ENCODE results near the gene C1orf21.

Gene C1orf21

GRCh38 chr1:184464757-184465156 lies 77.9 kb downstream of the C1orf21 start:
- no peaks in the 10 kb centered on the region for H3K4me1 Mint-ChIP-seq
- no peak overlapping the region for H3K27ac Mint-ChIP-seq
- peaks cover 3% of the 10 kb centered on the region for H3K27me3 Mint-ChIP-seq
- CTCF ChIA-PET, result no interaction called here
- H3K4me3 Mint-ChIP-seq, result no peak overlapping the region
- no peaks in the 10 kb centered on the region for H3K36me3 Mint-ChIP-seq
- H3K9me3 Mint-ChIP-seq, result no peaks in the 10 kb centered on the region
- no peak for DNase-seq

GRCh38 chr1:184465489-184466146 lies 78.8 kb downstream of the C1orf21 start:
- Mint-ChIP-seq H3K4me3 (no peak overlapping the region), H3K27me3 (peaks cover 6% of the 10 kb centered on the region), H3K4me1 (no peaks in the 10 kb centered on the region), H3K27ac (no peak overlapping the region), H3K9me3 (no peaks in the 10 kb centered on the region), H3K36me3 (no peaks in the 10 kb centered on the region)
- DNase-seq, result no peak
- CTCF ChIA-PET, result no interaction called here

- Mint-ChIP-seq H3K4me1 (no peaks in the 10 kb centered on the region), H3K9me3 (no peaks in the 10 kb centered on the region), H3K27ac (no peak overlapping the region), H3K4me3 (no peak overlapping the region), H3K27me3 (peaks cover 7% of the 10 kb centered on the region), H3K36me3 (no peaks in the 10 kb centered on the region)
- DNase-seq, result no peak
- CTCF ChIA-PET, result no interaction called here
Observed at GRCh38 chr1:184467295-184467694, 80.5 kb downstream of the C1orf21 start.

- H3K4me1 Mint-ChIP-seq, result no peaks in the 10 kb centered on the region
- H3K27me3 Mint-ChIP-seq, result peaks cover 12% of the 10 kb centered on the region
- peaks cover 2% of the 10 kb centered on the region for H3K9me3 Mint-ChIP-seq
- no peaks in the 10 kb centered on the region for H3K36me3 Mint-ChIP-seq
- DNase-seq, result no peak
- H3K4me3 Mint-ChIP-seq, result no peak overlapping the region
- no peak overlapping the region for H3K27ac Mint-ChIP-seq
- CTCF ChIA-PET, result no interaction called here
Observed at GRCh38 chr1:184469396-184469795, 82.6 kb downstream of the C1orf21 start.

- no peak for DNase-seq
- CTCF ChIA-PET, result no interaction called here
- no peak overlapping the region for H3K27ac Mint-ChIP-seq
- H3K4me1 Mint-ChIP-seq, result no peaks in the 10 kb centered on the region
- no peak overlapping the region for H3K4me3 Mint-ChIP-seq
- H3K9me3 Mint-ChIP-seq, result peaks cover 2% of the 10 kb centered on the region
- no peaks in the 10 kb centered on the region for H3K36me3 Mint-ChIP-seq
- peaks cover 9% of the 10 kb centered on the region for H3K27me3 Mint-ChIP-seq
Observed at GRCh38 chr1:184471686-184472085, 84.9 kb downstream of the C1orf21 start.

- Mint-ChIP-seq H3K36me3 (no peaks in the 10 kb centered on the region), H3K4me3 (no peak overlapping the region), H3K27ac (no peak overlapping the region), H3K9me3 (peaks cover 2% of the 10 kb centered on the region), H3K27me3 (peaks cover 9% of the 10 kb centered on the region), H3K4me1 (no peaks in the 10 kb centered on the region)
- no peak for DNase-seq
- CTCF ChIA-PET, result no interaction called here
Observed at GRCh38 chr1:184472136-184472535, 85.3 kb downstream of the C1orf21 start.

- H3K9me3 Mint-ChIP-seq, result peaks cover 2% of the 10 kb centered on the region
- H3K4me3 Mint-ChIP-seq, result no peak overlapping the region
- CTCF ChIA-PET, result interaction anchor here (0.9 kb wide), 1 partner anchor 13 kb away, joined by 3 read pairs; no protein-coding TSS in a partner anchor
- H3K36me3 Mint-ChIP-seq, result no peaks in the 10 kb centered on the region
- H3K27ac Mint-ChIP-seq, result no peak overlapping the region
- DNase-seq, result no peak
- no peaks in the 10 kb centered on the region for H3K4me1 Mint-ChIP-seq
- H3K27me3 Mint-ChIP-seq, result peaks cover 9% of the 10 kb centered on the region
Observed at GRCh38 chr1:184473176-184473966, 86.5 kb downstream of the C1orf21 start.

- no peak for DNase-seq
- Mint-ChIP-seq H3K36me3 (no peaks in the 10 kb centered on the region), H3K4me1 (no peaks in the 10 kb centered on the region), H3K27me3 (peaks cover 5% of the 10 kb centered on the region), H3K4me3 (no peak overlapping the region), H3K27ac (no peak overlapping the region), H3K9me3 (peaks cover 2% of the 10 kb centered on the region)
- CTCF ChIA-PET, result no interaction called here
Observed at GRCh38 chr1:184476187-184476586, 89.4 kb downstream of the C1orf21 start.

GRCh38 chr1:184479435-184480167 lies 92.8 kb downstream of the C1orf21 start:
- Mint-ChIP-seq H3K4me1 (no peaks in the 10 kb centered on the region), H3K27me3 (no peaks in the 10 kb centered on the region), H3K36me3 (no peaks in the 10 kb centered on the region), H3K9me3 (no peaks in the 10 kb centered on the region), H3K27ac (no peak overlapping the region), H3K4me3 (no peak overlapping the region)
- CTCF ChIA-PET, result no interaction called here
- DNase-seq, result no peak

- H3K27ac Mint-ChIP-seq, result no peak overlapping the region
- H3K27me3 Mint-ChIP-seq, result no peaks in the 10 kb centered on the region
- CTCF ChIA-PET, result no interaction called here
- DNase-seq, result no peak
- no peak overlapping the region for H3K4me3 Mint-ChIP-seq
- H3K9me3 Mint-ChIP-seq, result no peaks in the 10 kb centered on the region
- no peaks in the 10 kb centered on the region for H3K36me3 Mint-ChIP-seq
- no peaks in the 10 kb centered on the region for H3K4me1 Mint-ChIP-seq
Observed at GRCh38 chr1:184480736-184481135, 93.9 kb downstream of the C1orf21 start.

GRCh38 chr1:184482136-184482535 lies 95.3 kb downstream of the C1orf21 start:
- no peak for DNase-seq
- no peaks in the 10 kb centered on the region for H3K4me1 Mint-ChIP-seq
- no peak overlapping the region for H3K4me3 Mint-ChIP-seq
- CTCF ChIA-PET, result no interaction called here
- no peak overlapping the region for H3K27ac Mint-ChIP-seq
- H3K36me3 Mint-ChIP-seq, result no peaks in the 10 kb centered on the region
- no peaks in the 10 kb centered on the region for H3K27me3 Mint-ChIP-seq
- no peaks in the 10 kb centered on the region for H3K9me3 Mint-ChIP-seq

- H3K4me3 Mint-ChIP-seq, result no peak overlapping the region
Observed at GRCh38 chr1:184483101-184483683, 96.4 kb downstream of the C1orf21 start.

GRCh38 chr1:184485751-184486723 lies 99.2 kb downstream of the C1orf21 start:
- CTCF ChIA-PET, result no interaction called here
- Mint-ChIP-seq H3K36me3 (no peaks in the 10 kb centered on the region), H3K4me1 (no peaks in the 10 kb centered on the region), H3K9me3 (no peaks in the 10 kb centered on the region), H3K27ac (no peak overlapping the region), H3K27me3 (no peaks in the 10 kb centered on the region), H3K4me3 (no peak overlapping the region)
- DNase-seq, result no peak

More at GRCh38 chr1:184483101-184483683, 96.4 kb downstream of the C1orf21 start:
- Mint-ChIP-seq H3K4me1 (no peaks in the 10 kb centered on the region), H3K27ac (no peak overlapping the region), H3K9me3 (no peaks in the 10 kb centered on the region), H3K36me3 (no peaks in the 10 kb centered on the region), H3K27me3 (no peaks in the 10 kb centered on the region)
- CTCF ChIA-PET, result no interaction called here
- no peak for DNase-seq
